ENCODE measurements around the gene DPP8. TPM values are rescaled to one million over a fixed set of nuclear protein-coding genes. Genes with fewer than 3 reads are reported as not detected.

The DPP8 gene
- total and polyA plus RNA-seq, 2 donors (not counting 3 experiments of a cell fraction or from before 2014, with no cell fraction given): 12.1 to 35.3 TPM

GRCh38 chr15:65540314-65540713, 22.8 kb upstream of the DPP8 start:
- no peak for FAIRE-seq
- no peaks in the 10 kb centered on the region for H3K4me1 ChIP-seq (ENCODE audit: control insufficient read depth, extremely low read depth, insufficient read depth, low read length)
- H3K9ac ChIP-seq (replicated peaks; ENCODE audit: extremely low read depth, insufficient read depth, low read length): no peak overlapping the region
- peaks cover 82% of the 10 kb centered on the region for H3K79me2 ChIP-seq (ENCODE audit: control insufficient read depth, insufficient read depth, low read length)
- no peak overlapping the region for H3K4me2 ChIP-seq (ENCODE audit: insufficient read depth, low read length)
- H3K4me3 ChIP-seq (replicated peaks in 1 of 3; ENCODE audit: insufficient read depth in 1 of 3, low read depth in 1 of 3, low read length in 3 of 3): no peak overlapping the region
- no peaks in the 10 kb centered on the region for H3K9me1 ChIP-seq (replicated peaks; ENCODE audit: control insufficient read depth, extremely low read depth, insufficient read depth, low read length)
- no peaks in the 10 kb centered on the region for H3K27me3 ChIP-seq (ENCODE audit: control insufficient read depth in 2 of 2, insufficient read depth in 2 of 2, low read length in 2 of 2)
- no peak overlapping the region for H2AFZ ChIP-seq (ENCODE audit: low read depth, low read length)
- no peak for DNase-seq (ENCODE audit: low read depth, low spot score)
- dilution Hi-C loops (cut with MboI; ENCODE audit: extremely low pct_ligation_motif_present, low sequenced_read_pairs): no loop called here
- no peaks in the 10 kb centered on the region for H3K9me3 ChIP-seq (replicated peaks; ENCODE audit: control insufficient read depth, insufficient read depth, low read length)
- ChIA-PET CTCF (interaction anchor here (1.4 kb wide), 1 partner anchor 9 kb away, joined by 3 read pairs; no protein-coding TSS in a partner anchor), POLR2A (no interaction called here)
- BruUV-seq (replicated peaks): no TSS peak
- H3K36me3 ChIP-seq (ENCODE audit: control insufficient read depth in 2 of 2, extremely low read depth in 1 of 2, insufficient read depth in 2 of 2, low read length in 2 of 2): no peaks in the 10 kb centered on the region
- no peak for TF ChIP-seq MAX (IDR thresholded peaks at IDR 0.05; ENCODE audit: insufficient read depth, insufficient read length)
- TF ChIP-seq POLR2A (IDR thresholded peaks at IDR 0.05; ENCODE audit: low read depth, low read length): no peak
- TF ChIP-seq JUN (IDR thresholded peaks at IDR 0.05; ENCODE audit: borderline replicate concordance, insufficient read depth, insufficient read length, low read depth): no peak
- no peak for TF ChIP-seq POLR2AphosphoS5 (IDR thresholded peaks at IDR 0.05; ENCODE audit: insufficient read depth, low read depth, low read length)
- no peak for TF ChIP-seq CTCF (IDR thresholded peaks at IDR 0.05; ENCODE audit: extremely low read depth in 1 of 2, insufficient read depth in 1 of 2, low read depth in 1 of 2, low read length in 2 of 2)
- TF ChIP-seq FOS (IDR thresholded peaks at IDR 0.05; ENCODE audit: borderline replicate concordance, insufficient read depth, low read length): no peak
- TF ChIP-seq MYC (IDR thresholded peaks at IDR 0.05; ENCODE audit: low read depth, low read length): no peak
- TF ChIP-seq EZH2 (IDR thresholded peaks at IDR 0.05; ENCODE audit: borderline replicate concordance, low read depth, low read length, severe bottlenecking): no peak
- no peak for TF ChIP-seq GATA2 (IDR thresholded peaks at IDR 0.05; ENCODE audit: insufficient read depth, insufficient read length, low read depth, low read length)
- H3K27ac ChIP-seq (ENCODE audit: insufficient read depth, low read depth, low read length): no peak overlapping the region
- intact Hi-C loops (cut with micrococcal nuclease): no loop called here
- no peaks in the 10 kb centered on the region for H4K20me1 ChIP-seq (replicated peaks; ENCODE audit: control insufficient read depth, extremely low read depth, insufficient read depth, low read length)

Measured in endothelial cell of umbilical vein (primary cell).